ENCODE data around the gene PLCL2.

The PLCL2 gene

DNA sequence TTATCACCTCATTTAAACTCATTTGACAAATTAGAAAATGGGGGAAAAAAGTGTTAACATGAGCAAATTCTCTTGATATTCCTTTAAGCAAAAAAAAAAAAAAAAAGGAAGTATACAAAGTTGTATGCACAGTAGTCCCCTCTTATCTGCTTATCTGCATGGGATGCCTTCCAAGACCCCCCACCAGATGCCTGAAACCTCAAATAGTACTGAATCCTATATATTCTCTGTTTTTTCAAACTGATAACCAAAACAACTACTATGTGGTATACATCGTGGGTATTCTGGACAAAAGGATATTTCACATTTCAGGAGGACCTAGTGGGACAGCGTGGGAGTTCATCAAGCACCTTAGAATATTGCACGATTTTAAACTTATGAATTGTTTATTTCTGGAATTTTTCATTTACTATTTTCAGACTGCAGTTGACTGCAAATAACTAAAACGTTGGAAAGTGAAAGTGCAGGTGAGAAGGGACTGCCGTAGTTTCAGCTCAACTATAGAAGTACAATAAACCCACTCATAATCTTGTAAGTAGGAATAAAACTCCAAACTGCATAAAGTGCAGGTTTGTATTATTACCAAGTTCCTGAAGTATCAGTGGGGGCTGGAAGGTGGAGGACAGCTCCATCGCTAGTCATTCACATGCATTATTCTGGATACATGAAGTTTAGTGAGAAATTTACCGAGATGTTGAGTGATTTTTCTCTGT, 43.6 kb upstream of the PLCL2 start:
- in situ Hi-C loops (cut with HindIII; ENCODE audit: low sequenced_read_pairs): no loop called here
- DNase-seq (ENCODE audit: low read depth): no peak
- TF ChIP-seq, protein P1, sequence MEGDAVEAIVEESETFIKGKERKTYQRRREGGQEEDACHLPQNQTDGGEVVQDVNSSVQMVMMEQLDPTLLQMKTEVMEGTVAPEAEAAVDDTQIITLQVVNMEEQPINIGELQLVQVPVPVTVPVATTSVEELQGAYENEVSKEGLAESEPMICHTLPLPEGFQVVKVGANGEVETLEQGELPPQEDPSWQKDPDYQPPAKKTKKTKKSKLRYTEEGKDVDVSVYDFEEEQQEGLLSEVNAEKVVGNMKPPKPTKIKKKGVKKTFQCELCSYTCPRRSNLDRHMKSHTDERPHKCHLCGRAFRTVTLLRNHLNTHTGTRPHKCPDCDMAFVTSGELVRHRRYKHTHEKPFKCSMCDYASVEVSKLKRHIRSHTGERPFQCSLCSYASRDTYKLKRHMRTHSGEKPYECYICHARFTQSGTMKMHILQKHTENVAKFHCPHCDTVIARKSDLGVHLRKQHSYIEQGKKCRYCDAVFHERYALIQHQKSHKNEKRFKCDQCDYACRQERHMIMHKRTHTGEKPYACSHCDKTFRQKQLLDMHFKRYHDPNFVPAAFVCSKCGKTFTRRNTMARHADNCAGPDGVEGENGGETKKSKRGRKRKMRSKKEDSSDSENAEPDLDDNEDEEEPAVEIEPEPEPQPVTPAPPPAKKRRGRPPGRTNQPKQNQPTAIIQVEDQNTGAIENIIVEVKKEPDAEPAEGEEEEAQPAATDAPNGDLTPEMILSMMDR (IDR thresholded peaks at IDR 0.05; ENCODE audit: low read depth, low read length, missing control alignments): no peak
- no peak overlapping the region for H3K4me3 ChIP-seq (ENCODE audit: low read depth, low read length)

DNA sequence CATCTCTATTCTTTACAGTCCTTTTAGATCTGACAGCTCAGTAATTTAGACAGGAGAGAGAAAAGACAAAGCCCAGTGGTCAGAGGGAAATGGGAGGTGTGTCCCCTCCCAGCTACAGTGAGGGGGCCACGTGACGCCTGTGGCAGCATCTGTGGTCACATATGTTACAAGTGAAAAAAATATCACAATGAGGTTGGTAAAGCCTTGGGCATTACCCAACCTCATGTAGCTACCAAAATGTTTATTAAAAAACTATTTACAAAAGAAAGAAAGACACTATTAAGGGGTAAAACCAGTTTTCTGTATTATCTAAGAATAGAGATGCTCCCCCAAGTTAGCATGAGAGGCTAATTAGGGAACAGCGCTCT, 42.9 kb upstream of the PLCL2 start:
- TF ChIP-seq, protein P1 (IDR thresholded peaks at IDR 0.05; ENCODE audit: low read depth, low read length, missing control alignments): no peak
- no peak for DNase-seq (ENCODE audit: low read depth)
- no peak overlapping the region for H3K4me3 ChIP-seq (ENCODE audit: low read depth, low read length)
- in situ Hi-C loops (cut with HindIII; ENCODE audit: low sequenced_read_pairs): no loop called here

DNA sequence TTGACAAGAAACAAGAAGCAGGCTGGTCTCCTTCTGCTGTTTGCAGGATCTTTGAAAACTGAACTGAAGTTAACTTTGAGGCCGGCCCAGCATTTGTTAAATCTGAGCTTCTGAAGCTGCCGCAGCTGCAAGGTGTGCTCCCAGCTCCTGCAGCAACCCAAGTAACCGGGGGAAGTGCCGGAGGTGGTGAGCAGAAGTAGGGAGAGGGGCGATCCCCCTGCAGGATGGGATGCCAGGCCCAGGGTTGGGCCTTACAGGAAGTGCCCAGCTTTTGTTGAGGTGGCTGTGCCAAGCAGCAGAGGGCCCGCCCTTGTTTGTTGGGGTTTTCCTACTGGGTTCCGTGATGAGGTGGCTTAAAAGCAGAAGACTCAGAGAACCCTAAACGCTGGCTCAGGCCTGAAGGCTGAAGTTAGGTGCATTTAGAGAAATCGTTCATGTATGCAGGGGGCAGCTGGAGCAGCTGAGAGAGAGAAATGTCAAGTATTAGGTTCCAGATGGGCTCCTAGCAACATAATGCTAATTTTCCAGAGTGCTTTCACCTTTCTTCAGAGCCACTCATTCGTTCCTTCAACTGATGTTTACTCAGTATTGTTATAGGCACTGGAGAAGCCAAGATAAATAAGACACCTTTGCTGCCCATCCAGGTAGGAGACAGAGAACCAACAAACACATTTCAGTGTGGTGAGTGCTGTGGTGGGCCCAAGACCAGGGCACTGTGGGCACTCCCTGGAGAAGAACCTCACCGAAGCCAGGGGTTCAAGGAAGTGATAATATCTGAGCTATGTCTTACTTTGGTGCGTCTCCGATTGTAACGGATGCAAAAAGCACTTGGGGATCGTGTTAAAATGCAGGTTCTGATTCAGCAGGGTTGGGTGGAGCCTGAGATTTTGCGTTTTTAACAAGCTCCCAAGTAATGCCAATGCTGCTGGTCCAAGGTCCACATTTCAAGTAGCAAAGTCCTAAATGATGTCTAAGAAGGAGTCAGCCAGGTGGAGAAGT, 42.2 kb upstream of the PLCL2 start:
- in situ Hi-C loops (cut with HindIII; ENCODE audit: low sequenced_read_pairs): no loop called here
- TF ChIP-seq, protein P1 (IDR thresholded peaks at IDR 0.05; ENCODE audit: low read depth, low read length, missing control alignments): no peak
- DNase-seq (ENCODE audit: low read depth): no peak
- no peak overlapping the region for H3K4me3 ChIP-seq (ENCODE audit: low read depth, low read length)

DNA sequence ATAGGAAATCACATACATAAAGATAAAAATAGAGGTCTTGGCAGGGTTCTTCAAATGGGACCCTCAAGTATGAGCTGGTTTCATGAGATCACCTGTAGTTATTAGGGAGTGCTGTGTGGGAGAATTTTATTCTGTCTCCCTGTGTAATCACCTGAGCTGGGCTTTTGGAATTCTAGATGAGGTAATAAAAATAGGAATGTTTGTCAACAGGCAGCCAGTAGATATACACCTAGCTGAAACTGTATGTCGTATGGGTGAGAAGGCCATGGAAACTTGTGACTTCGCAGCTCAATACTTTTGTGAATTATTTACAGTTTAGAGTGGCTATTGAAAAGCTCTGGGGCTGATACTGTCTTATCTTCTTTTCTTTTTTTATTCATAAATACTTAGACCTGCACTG, 40.5 kb upstream of the PLCL2 start:
- TF ChIP-seq, protein P1 (IDR thresholded peaks at IDR 0.05; ENCODE audit: low read depth, low read length, missing control alignments): no peak
- DNase-seq (ENCODE audit: low read depth): no peak
- H3K4me3 ChIP-seq (ENCODE audit: low read depth, low read length): no peak overlapping the region
- in situ Hi-C loops (cut with HindIII; ENCODE audit: low sequenced_read_pairs): no loop called here

DNA sequence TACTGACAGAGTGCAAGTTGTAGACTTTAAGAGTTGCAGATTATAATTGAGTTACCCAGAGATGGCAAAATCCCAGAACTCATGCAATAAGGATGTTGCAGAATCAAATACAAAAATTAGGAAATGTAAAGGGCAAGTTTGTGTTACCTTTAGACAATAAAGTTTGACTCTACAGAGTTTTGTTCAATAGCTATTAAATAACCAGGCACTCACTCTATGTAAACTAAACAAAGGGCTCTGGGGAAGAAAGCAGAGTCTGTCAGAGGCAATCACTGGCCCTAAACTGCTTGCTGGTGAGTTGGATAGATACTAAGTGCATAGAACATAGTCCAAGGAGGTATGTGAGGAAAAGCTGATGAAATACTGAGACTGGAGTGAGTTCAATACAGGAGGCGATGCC, 40.0 kb upstream of the PLCL2 start:
- in situ Hi-C loops (cut with HindIII; ENCODE audit: low sequenced_read_pairs): no loop called here

More for the DNA sequence above, 40.0 kb upstream of the PLCL2 start:
- TF ChIP-seq, protein P1 (IDR thresholded peaks at IDR 0.05; ENCODE audit: low read depth, low read length, missing control alignments): no peak
- no peak for DNase-seq (ENCODE audit: low read depth)
- H3K4me3 ChIP-seq (ENCODE audit: low read depth, low read length): no peak overlapping the region
